HepG2 (cell line): ENCODE measurements around the gene SPG7. TPM values are rescaled to one million over a fixed set of nuclear protein-coding genes. Genes with fewer than 3 reads are reported as not detected.

Source experiments
- BRCA1 ChIP-seq: sonication (generic); formaldehyde crosslinking; IDR thresholded peaks from 2 replicates; pipeline ENCODE4 v1.4.0; 2020; ENCODE audit warnings: missing genetic modification reagents
- ELF1 ChIP-seq: sonication (generic); formaldehyde crosslinking; IDR thresholded peaks from 2 replicates; pipeline ENCODE4 v1.4.0; 2020; ENCODE audit warnings: missing genetic modification reagents
- GPN1 ChIP-seq: sonication (generic); formaldehyde crosslinking; IDR thresholded peaks from 2 replicates; pipeline ENCODE4 v1.5.1; 2020; ENCODE audit warnings: missing genetic modification reagents, borderline replicate concordance
- HCFC1 ChIP-seq: fragments of 150-350 bp; IDR thresholded peaks from 2 replicates; pipeline ENCODE4 v1.6.1; 2014; ENCODE audit warnings: low read depth, low read length
- MIER3 ChIP-seq: IDR thresholded peaks from 2 replicates; pipeline ENCODE4 v1.6.1; 2016; ENCODE audit warnings: missing compliant biosample characterization, borderline replicate concordance
- NPAS2 ChIP-seq: sonication (generic); formaldehyde crosslinking; IDR thresholded peaks from 2 replicates; pipeline ENCODE4 v1.8.0; 2022; ENCODE audit warnings: mild to moderate bottlenecking, missing genetic modification reagents, borderline replicate concordance
- SIX4 ChIP-seq: sonication (generic); formaldehyde crosslinking; IDR thresholded peaks from 2 replicates; pipeline ENCODE4 v1.4.0; 2020; ENCODE audit warnings: missing genetic modification reagents
- ZKSCAN1 ChIP-seq: fragments of 150-350 bp; IDR thresholded peaks from 2 replicates; pipeline ENCODE4 v1.6.1; 2014; ENCODE audit warnings: low read length
- ZNF33A ChIP-seq: sonication (generic); formaldehyde crosslinking; IDR thresholded peaks from 2 replicates; pipeline ENCODE4 v1.5.1; 2020; ENCODE audit warnings: missing genetic modification reagents, mild to moderate bottlenecking, moderate library complexity, borderline replicate concordance
- ZNF724P ChIP-seq: sonication (generic); formaldehyde crosslinking; IDR thresholded peaks from 2 replicates; pipeline ENCODE4 v1.8.0; 2022; ENCODE audit warnings: missing genetic modification reagents, borderline replicate concordance
- ZNF772 ChIP-seq: sonication (generic); formaldehyde crosslinking; IDR thresholded peaks from 2 replicates; pipeline ENCODE4 v1.5.0; 2020; ENCODE audit warnings: mild to moderate bottlenecking, missing genetic modification reagents
- ZNF775 ChIP-seq: sonication (generic); formaldehyde crosslinking; IDR thresholded peaks from 2 replicates; pipeline ENCODE4 v1.4.0; 2020; ENCODE audit warnings: missing genetic modification reagents, mild to moderate bottlenecking, moderate library complexity, borderline replicate concordance
- polyA plus RNA-seq, 8 experiments: library from polyadenylated mRNA; depleted of rRNA in 3 of 8; stranded (reverse) in 7 of 8; unstranded in 1 of 8; fragments of >200 nt; fragmentation: Illumina TruSeq in 4 of 8; extraction: Trizol in 4 of 8; gene quantifications; 2 replicates each; pipeline versions ENCODE4 v1.2.1 to v1.2.3, GENCODE V29; 2011 to 2016; ENCODE audit warnings: low read depth in 4 of 8, missing spikeins in 1 of 8, mixed read lengths in 1 of 8; ENCODE audit not compliant: insufficient read depth in 1 of 8
- total RNA-seq, 5 experiments: library from RNA; depleted of rRNA; stranded (reverse); fragments of >200 nt; fragmentation: Illumina TruSeq; extraction: Trizol; gene quantifications; 2 replicates each; pipeline ENCODE4 v1.2.3, GENCODE V29; 2016; ENCODE audit warnings: low read depth in 1 of 5
- TF ChIP-seq, protein P1 (sequence below): sonication (generic); formaldehyde crosslinking; IDR thresholded peaks from 2 replicates; pipeline ENCODE4 v1.8.1; 2023; ENCODE audit warnings: missing genetic modification reagents, inconsistent platforms, borderline replicate concordance
- TF ChIP-seq, protein P2 (sequence below): IDR thresholded peaks from 2 replicates; pipeline ENCODE4 v1.6.1; 2016; ENCODE audit warnings: missing genetic modification reagents, missing compliant biosample characterization
- TF ChIP-seq, protein P3 (sequence below): sonication (generic); formaldehyde crosslinking; IDR thresholded peaks from 2 replicates; pipeline ENCODE4 v1.5.0; 2020; ENCODE audit warnings: missing genetic modification reagents, mild to moderate bottlenecking, borderline replicate concordance
- TF ChIP-seq, protein P4 (sequence below): IDR thresholded peaks from 2 replicates; pipeline ENCODE4 v1.6.1; 2016; ENCODE audit warnings: low read depth, borderline replicate concordance
- TF ChIP-seq, protein P5 (sequence below): sonication (generic); formaldehyde crosslinking; IDR thresholded peaks from 2 replicates; pipeline ENCODE4 v1.5.1; 2020; ENCODE audit warnings: missing genetic modification reagents, mild to moderate bottlenecking, borderline replicate concordance
- TF ChIP-seq, protein P6 (sequence below): sonication (generic); formaldehyde crosslinking; IDR thresholded peaks from 2 replicates; pipeline ENCODE4 v1.5.1; 2020; ENCODE audit warnings: missing genetic modification reagents, mild to moderate bottlenecking, borderline replicate concordance
- TF ChIP-seq, protein P7 (sequence below): sonication (generic); formaldehyde crosslinking; IDR thresholded peaks from 2 replicates; pipeline ENCODE4 v1.5.0; 2020; ENCODE audit warnings: missing genetic modification reagents
- TF ChIP-seq, protein P8 (sequence below): sonication (generic); formaldehyde crosslinking; IDR thresholded peaks from 2 replicates; pipeline ENCODE4 v1.9.0; 2021; ENCODE audit warnings: missing genetic modification reagents, borderline replicate concordance

The SPG7 gene
- total and polyA plus RNA-seq, 2 of the 13 experiments (the other 11 are each of a cell fraction or from before 2014, with no cell fraction given) = 66.0 to 136 TPM

DNA sequence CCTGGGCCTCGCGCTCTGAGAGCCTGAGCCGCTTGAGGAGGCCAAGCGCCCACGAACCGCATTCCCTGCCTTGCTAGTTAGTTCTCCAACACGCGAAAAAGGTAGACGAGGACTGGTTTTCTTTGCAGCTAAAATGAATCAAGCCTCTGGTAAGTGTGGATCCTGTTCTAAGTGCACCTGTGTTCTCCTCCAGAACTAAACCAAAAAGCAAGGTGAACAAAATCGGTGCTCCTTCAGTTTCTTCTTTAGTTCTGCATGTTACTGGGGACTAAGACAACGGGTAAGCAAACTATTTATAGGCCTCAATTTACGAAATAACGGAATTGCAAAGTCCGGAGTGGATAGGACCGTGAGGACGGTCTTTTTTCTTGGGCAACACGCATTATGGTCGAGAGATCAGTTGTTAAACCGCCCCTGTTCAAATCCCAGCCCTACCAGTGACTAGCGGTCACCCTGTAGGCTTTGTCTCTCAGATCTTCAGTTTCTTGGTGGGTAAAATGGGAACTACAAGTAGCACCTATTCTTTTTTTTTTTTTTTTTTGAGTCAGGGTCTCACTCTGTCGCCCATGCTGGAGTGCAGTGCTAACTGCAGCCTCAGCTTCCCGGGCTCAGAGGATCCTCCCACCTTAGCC, 16.8 kb upstream of the SPG7 start (continued):
- TF ChIP-seq, protein P1, sequence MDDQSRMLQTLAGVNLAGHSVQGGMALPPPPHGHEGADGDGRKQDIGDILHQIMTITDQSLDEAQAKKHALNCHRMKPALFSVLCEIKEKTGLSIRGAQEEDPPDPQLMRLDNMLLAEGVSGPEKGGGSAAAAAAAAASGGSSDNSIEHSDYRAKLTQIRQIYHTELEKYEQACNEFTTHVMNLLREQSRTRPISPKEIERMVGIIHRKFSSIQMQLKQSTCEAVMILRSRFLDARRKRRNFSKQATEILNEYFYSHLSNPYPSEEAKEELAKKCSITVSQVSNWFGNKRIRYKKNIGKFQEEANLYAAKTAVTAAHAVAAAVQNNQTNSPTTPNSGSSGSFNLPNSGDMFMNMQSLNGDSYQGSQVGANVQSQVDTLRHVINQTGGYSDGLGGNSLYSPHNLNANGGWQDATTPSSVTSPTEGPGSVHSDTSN (CRISPR knock-in tag) = no peak
- no peak for TF ChIP-seq MIER3 (CRISPR knock-in tag)
- TF ChIP-seq ZNF724P = no peak
- no peak for TF ChIP-seq HCFC1
- TF ChIP-seq, protein P2, sequence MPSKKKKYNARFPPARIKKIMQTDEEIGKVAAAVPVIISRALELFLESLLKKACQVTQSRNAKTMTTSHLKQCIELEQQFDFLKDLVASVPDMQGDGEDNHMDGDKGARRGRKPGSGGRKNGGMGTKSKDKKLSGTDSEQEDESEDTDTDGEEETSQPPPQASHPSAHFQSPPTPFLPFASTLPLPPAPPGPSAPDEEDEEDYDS (CRISPR knock-in tag) = no peak
- TF ChIP-seq, protein P3, sequence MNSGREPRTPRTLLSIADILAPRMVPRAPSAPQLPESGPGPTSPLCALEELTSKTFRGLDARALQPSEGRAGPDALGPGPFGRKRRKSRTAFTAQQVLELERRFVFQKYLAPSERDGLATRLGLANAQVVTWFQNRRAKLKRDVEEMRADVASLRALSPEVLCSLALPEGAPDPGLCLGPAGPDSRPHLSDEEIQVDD = no peak
- TF ChIP-seq, protein P4, sequence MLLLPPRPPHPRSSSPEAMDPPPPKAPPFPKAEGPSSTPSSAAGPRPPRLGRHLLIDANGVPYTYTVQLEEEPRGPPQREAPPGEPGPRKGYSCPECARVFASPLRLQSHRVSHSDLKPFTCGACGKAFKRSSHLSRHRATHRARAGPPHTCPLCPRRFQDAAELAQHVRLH (CRISPR knock-in tag) = no peak
- TF ChIP-seq ZNF33A (CRISPR knock-in tag) = no peak
- TF ChIP-seq BRCA1 (CRISPR knock-in tag) = no peak
- TF ChIP-seq NPAS2 (CRISPR knock-in tag) = no peak
- no peak for TF ChIP-seq ZKSCAN1
- TF ChIP-seq ELF1 (CRISPR knock-in tag) = no peak
- no peak for TF ChIP-seq SIX4
- TF ChIP-seq, protein P5, sequence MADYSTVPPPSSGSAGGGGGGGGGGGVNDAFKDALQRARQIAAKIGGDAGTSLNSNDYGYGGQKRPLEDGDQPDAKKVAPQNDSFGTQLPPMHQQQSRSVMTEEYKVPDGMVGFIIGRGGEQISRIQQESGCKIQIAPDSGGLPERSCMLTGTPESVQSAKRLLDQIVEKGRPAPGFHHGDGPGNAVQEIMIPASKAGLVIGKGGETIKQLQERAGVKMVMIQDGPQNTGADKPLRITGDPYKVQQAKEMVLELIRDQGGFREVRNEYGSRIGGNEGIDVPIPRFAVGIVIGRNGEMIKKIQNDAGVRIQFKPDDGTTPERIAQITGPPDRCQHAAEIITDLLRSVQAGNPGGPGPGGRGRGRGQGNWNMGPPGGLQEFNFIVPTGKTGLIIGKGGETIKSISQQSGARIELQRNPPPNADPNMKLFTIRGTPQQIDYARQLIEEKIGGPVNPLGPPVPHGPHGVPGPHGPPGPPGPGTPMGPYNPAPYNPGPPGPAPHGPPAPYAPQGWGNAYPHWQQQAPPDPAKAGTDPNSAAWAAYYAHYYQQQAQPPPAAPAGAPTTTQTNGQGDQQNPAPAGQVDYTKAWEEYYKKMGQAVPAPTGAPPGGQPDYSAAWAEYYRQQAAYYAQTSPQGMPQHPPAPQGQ (CRISPR knock-in tag) = no peak
- no peak for TF ChIP-seq ZNF775
- TF ChIP-seq GPN1 (CRISPR knock-in tag) = no peak
- TF ChIP-seq, protein P6, sequence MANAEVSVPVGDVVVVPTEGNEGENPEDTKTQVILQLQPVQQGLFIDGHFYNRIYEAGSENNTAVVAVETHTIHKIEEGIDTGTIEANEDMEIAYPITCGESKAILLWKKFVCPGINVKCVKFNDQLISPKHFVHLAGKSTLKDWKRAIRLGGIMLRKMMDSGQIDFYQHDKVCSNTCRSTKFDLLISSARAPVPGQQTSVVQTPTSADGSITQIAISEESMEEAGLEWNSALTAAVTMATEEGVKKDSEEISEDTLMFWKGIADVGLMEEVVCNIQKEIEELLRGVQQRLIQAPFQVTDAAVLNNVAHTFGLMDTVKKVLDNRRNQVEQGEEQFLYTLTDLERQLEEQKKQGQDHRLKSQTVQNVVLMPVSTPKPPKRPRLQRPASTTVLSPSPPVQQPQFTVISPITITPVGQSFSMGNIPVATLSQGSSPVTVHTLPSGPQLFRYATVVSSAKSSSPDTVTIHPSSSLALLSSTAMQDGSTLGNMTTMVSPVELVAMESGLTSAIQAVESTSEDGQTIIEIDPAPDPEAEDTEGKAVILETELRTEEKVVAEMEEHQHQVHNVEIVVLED (CRISPR knock-in tag) = no peak
- TF ChIP-seq, protein P7, sequence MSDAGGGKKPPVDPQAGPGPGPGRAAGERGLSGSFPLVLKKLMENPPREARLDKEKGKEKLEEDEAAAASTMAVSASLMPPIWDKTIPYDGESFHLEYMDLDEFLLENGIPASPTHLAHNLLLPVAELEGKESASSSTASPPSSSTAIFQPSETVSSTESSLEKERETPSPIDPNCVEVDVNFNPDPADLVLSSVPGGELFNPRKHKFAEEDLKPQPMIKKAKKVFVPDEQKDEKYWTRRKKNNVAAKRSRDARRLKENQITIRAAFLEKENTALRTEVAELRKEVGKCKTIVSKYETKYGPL = no peak
- no peak for TF ChIP-seq ZNF772 (CRISPR knock-in tag)
- TF ChIP-seq, protein P8, sequence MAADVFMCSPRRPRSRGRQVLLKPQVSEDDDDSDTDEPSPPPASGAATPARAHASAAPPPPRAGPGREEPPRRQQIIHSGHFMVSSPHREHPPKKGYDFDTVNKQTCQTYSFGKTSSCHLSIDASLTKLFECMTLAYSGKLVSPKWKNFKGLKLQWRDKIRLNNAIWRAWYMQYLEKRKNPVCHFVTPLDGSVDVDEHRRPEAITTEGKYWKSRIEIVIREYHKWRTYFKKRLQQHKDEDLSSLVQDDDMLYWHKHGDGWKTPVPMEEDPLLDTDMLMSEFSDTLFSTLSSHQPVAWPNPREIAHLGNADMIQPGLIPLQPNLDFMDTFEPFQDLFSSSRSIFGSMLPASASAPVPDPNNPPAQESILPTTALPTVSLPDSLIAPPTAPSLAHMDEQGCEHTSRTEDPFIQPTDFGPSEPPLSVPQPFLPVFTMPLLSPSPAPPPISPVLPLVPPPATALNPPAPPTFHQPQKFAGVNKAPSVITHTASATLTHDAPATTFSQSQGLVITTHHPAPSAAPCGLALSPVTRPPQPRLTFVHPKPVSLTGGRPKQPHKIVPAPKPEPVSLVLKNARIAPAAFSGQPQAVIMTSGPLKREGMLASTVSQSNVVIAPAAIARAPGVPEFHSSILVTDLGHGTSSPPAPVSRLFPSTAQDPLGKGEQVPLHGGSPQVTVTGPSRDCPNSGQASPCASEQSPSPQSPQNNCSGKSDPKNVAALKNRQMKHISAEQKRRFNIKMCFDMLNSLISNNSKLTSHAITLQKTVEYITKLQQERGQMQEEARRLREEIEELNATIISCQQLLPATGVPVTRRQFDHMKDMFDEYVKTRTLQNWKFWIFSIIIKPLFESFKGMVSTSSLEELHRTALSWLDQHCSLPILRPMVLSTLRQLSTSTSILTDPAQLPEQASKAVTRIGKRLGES (CRISPR knock-in tag) = no peak
